ENCODE data around the gene MS4A15.

Gene MS4A15

GRCh38 chr11:60803273-60803936 lies 46.7 kb downstream of the MS4A15 start:
- in situ Hi-C loops (cut with HindIII; ENCODE audit: low sequenced_read_pairs) = no loop called here
- no peak overlapping the region for H3K4me3 ChIP-seq (ENCODE audit: low read depth, low read length)
- no peak for TF ChIP-seq CTCF (IDR thresholded peaks at IDR 0.05; ENCODE audit: low read depth, low read length)
- DNase-seq (ENCODE audit: low read depth, low spot score) = no peak

GRCh38 chr11:60809249-60809648 lies 52.6 kb downstream of the MS4A15 start:
- H3K4me3 ChIP-seq (ENCODE audit: low read depth, low read length) = no peak overlapping the region
- DNase-seq (ENCODE audit: low read depth, low spot score) = no peak
- in situ Hi-C loops (cut with HindIII; ENCODE audit: low sequenced_read_pairs) = no loop called here
- TF ChIP-seq CTCF (IDR thresholded peaks at IDR 0.05; ENCODE audit: low read depth, low read length) = no peak

- in situ Hi-C loops (cut with HindIII; ENCODE audit: low sequenced_read_pairs) = no loop called here
- TF ChIP-seq CTCF (IDR thresholded peaks at IDR 0.05; ENCODE audit: low read depth, low read length) = no peak
- H3K4me3 ChIP-seq (ENCODE audit: low read depth, low read length) = no peak overlapping the region
- no peak for DNase-seq (ENCODE audit: low read depth, low spot score)
Measured at GRCh38 chr11:60809691-60810090, 53.0 kb downstream of the MS4A15 start.

GRCh38 chr11:60810151-60810550 lies 53.5 kb downstream of the MS4A15 start:
- TF ChIP-seq CTCF (IDR thresholded peaks at IDR 0.05; ENCODE audit: low read depth, low read length) = no peak
- no peak for DNase-seq (ENCODE audit: low read depth, low spot score)
- H3K4me3 ChIP-seq (ENCODE audit: low read depth, low read length) = no peak overlapping the region
- in situ Hi-C loops (cut with HindIII; ENCODE audit: low sequenced_read_pairs) = no loop called here

GRCh38 chr11:60810569-60810968 lies 53.9 kb downstream of the MS4A15 start:
- TF ChIP-seq CTCF (IDR thresholded peaks at IDR 0.05; ENCODE audit: low read depth, low read length) = no peak
- in situ Hi-C loops (cut with HindIII; ENCODE audit: low sequenced_read_pairs) = no loop called here
- no peak for DNase-seq (ENCODE audit: low read depth, low spot score)
- H3K4me3 ChIP-seq (ENCODE audit: low read depth, low read length) = no peak overlapping the region

GRCh38 chr11:60813324-60813723 lies 56.7 kb downstream of the MS4A15 start:
- no peak overlapping the region for H3K4me3 ChIP-seq (ENCODE audit: low read depth, low read length)

More at GRCh38 chr11:60813324-60813723, 56.7 kb downstream of the MS4A15 start:
- TF ChIP-seq CTCF (IDR thresholded peaks at IDR 0.05; ENCODE audit: low read depth, low read length) = no peak
- no peak for DNase-seq (ENCODE audit: low read depth, low spot score)
- in situ Hi-C loops (cut with HindIII; ENCODE audit: low sequenced_read_pairs) = no loop called here

Measured in astrocyte of the spinal cord (primary cell).